AG04449 (cell line): Measurements from ENCODE around the gene UEVLD.

Experiments used
- CTCF ChIA-PET: fragments of 350-600 bp; formaldehyde crosslinking; extraction: SDS; loops from one replicate; lab custom pipeline; 2021; ENCODE audit warnings: antibody characterized with exemption; lab: Yijun Ruan, JAX
- POLR2A ChIA-PET: fragments of 400-600, 350-600 bp; formaldehyde crosslinking; extraction: SDS; loops from one replicate; lab custom pipeline; 2020; ENCODE audit warnings: antibody characterized with exemption, inconsistent platforms; lab: Yijun Ruan, JAX
- DNase-seq: peaks from one replicate; pipeline ENCODE4 v3.0.0-alpha.2; 2010; ENCODE audit warnings: low read depth, low spot score
- H3K4me3 ChIP-seq: 2 replicates; pipeline ENCODE4 v1.5.1; 2011; ENCODE audit warnings: low read depth, mild to moderate bottlenecking, control low read depth, low read length
- CTCF ChIP-seq: IDR thresholded peaks from one replicate; pipeline ENCODE4 v1.5.1; 2011; ENCODE audit warnings: mild to moderate bottlenecking, moderate library complexity, low read length, control low read depth, inconsistent platforms; ENCODE audit not compliant: insufficient read depth; ENCODE audit errors: missing control alignments

The UEVLD gene

GRCh38 chr11:18534245-18534644 is 54.3 kb downstream of the UEVLD start:
- ChIA-PET CTCF (interaction anchor here (0.5 to 1.5 kb wide), 3 partner anchors 19 to 290 kb away, joined by 4 to 5 read pairs (median 4); no protein-coding TSS in a partner anchor), POLR2A (no interaction called here)
- DNase-seq: no peak
- TF ChIP-seq CTCF: no peak
- no peak overlapping the region for H3K4me3 ChIP-seq

GRCh38 chr11:18533365-18533764 is 55.2 kb downstream of the UEVLD start:
- H3K4me3 ChIP-seq: no peak overlapping the region
- TF ChIP-seq CTCF: no peak
- ChIA-PET CTCF (no interaction called here), POLR2A (interaction anchor here (0.6 kb wide), 1 partner anchor 521 kb away, joined by 3 read pairs; no protein-coding TSS in a partner anchor)
- no peak for DNase-seq

- DNase-seq: no peak
- ChIA-PET POLR2A (interaction anchor here (0.8 to 1.8 kb wide), 5 partner anchors 8 to 284 kb away, joined by 3 to 7 read pairs (median 3); partner anchors contain the start of genes LDHA and SPTY2D1), CTCF (interaction anchor here (1.1 to 2.4 kb wide), 5 partner anchors 9 to 205 kb away, joined by 3 to 11 read pairs (median 4); no protein-coding TSS in a partner anchor)
- peak overlapping the region; percentile 84 for H3K4me3 ChIP-seq
- TF ChIP-seq CTCF: no peak
Measured at GRCh38 chr11:18527512-18527911, 61.0 kb downstream of the UEVLD start.

- peak; percentile 42 for DNase-seq
- peak within 1 kb of the TSS; percentile 84 for H3K4me3 ChIP-seq
- POLR2A ChIA-PET: interaction anchor here (0.7 to 1.8 kb wide), 7 partner anchors 9 to 283 kb away, joined by 3 to 7 read pairs (median 3); partner anchors contain the start of genes LDHA, SPTY2D1 and TMEM86A
- CTCF ChIA-PET: interaction anchor here (1.1 to 2.4 kb wide), 7 partner anchors 10 to 283 kb away, joined by 3 to 11 read pairs (median 4); no protein-coding TSS in a partner anchor
- no peak for TF ChIP-seq CTCF
Measured at GRCh38 chr11:18526521-18527296, 61.8 kb downstream of the UEVLD start, which contains the start of gene TSG101. TSS of gene TSG101 (minus strand) at chr11:18526942. CDS start at chr11:18526816, 126 bp downstream.

- no peak for DNase-seq
- TF ChIP-seq CTCF: no peak
- ChIA-PET POLR2A (interaction anchor here (0.7 to 1.8 kb wide), 4 partner anchors 107 to 172 kb away, joined by 3 to 7 read pairs (median 5); partner anchors contain the start of genes LDHA, SPTY2D1 and TMEM86A), CTCF (interaction anchor here (1.0 to 2.4 kb wide), 6 partner anchors 11 to 282 kb away, joined by 3 to 11 read pairs (median 4); no protein-coding TSS in a partner anchor)
- peak overlapping the region; percentile 84 for H3K4me3 ChIP-seq
Measured at GRCh38 chr11:18526130-18526520, 62.4 kb downstream of the UEVLD start.

- ChIA-PET CTCF (interaction anchor here (1.2 kb wide), 1 partner anchor 11 kb away, joined by 3 read pairs; no protein-coding TSS in a partner anchor), POLR2A (no interaction called here)
- no peak overlapping the region for H3K4me3 ChIP-seq
- no peak for TF ChIP-seq CTCF
- no peak for DNase-seq
Measured at GRCh38 chr11:18524248-18524647, 64.3 kb downstream of the UEVLD start.
